ENCODE results near the gene NDE1. TPM values are rescaled to one million over a fixed set of nuclear protein-coding genes. Genes with fewer than 3 reads are reported as not detected.

Gene NDE1
- total RNA-seq, 2 donors from 2014 or later = 11.2 to 37.9 TPM

- H3K36me3 ChIP-seq (replicated peaks in 1 of 2; ENCODE audit: insufficient read depth in 1 of 2, low read depth in 2 of 2) = no peaks in the 10 kb centered on the region
- no peak overlapping the region for H3K27ac ChIP-seq
- no peaks in the 10 kb centered on the region for H3K4me1 ChIP-seq
- DNase-seq (no peak), ATAC-seq (no peak)
- intact Hi-C loops (cut with DNase I) = no loop called here
- no peaks in the 10 kb centered on the region for H3K27me3 ChIP-seq
- H3K9me3 ChIP-seq = no peaks in the 10 kb centered on the region
- no peak for TF ChIP-seq POLR2A (IDR thresholded peaks at IDR 0.05)
- 84 to 89% methylated on average over 7 of the region's 7 CpGs for WGBS, 2 donors
- no peak overlapping the region for H3K4me3 ChIP-seq
These were observed 59.0 kb downstream of the NDE1 start for GRCh38 chr16:15708997-15709396.

- no peaks in the 10 kb centered on the region for H3K4me1 ChIP-seq
- TF ChIP-seq POLR2A (IDR thresholded peaks at IDR 0.05) = no peak
- TF ChIP-seq CTCF (IDR thresholded peaks at IDR 0.05) = no peak
- H3K4me3 ChIP-seq = no peak overlapping the region
- intact Hi-C loops (cut with DNase I) = no loop called here
- ATAC-seq (no peak), DNase-seq (no peak)
- H3K9me3 ChIP-seq = no peaks in the 10 kb centered on the region
- no peaks in the 10 kb centered on the region for H3K27me3 ChIP-seq
- H3K36me3 ChIP-seq (replicated peaks in 1 of 2; ENCODE audit: insufficient read depth in 1 of 2, low read depth in 2 of 2) = no peaks in the 10 kb centered on the region
- H3K27ac ChIP-seq = no peak overlapping the region
- 86 to 90% methylated on average over 15 to 29 of the region's 29 CpGs for WGBS, 2 donors
These were observed 64.5 kb downstream of the NDE1 start for GRCh38 chr16:15714393-15715172.

GRCh38 chr16:15715221-15715620, 65.2 kb downstream of the NDE1 start:
- Histone ChIP-seq H3K4me1 (no peaks in the 10 kb centered on the region), H3K9me3 (no peaks in the 10 kb centered on the region), H3K4me3 (no peak overlapping the region), H3K27ac (no peak overlapping the region), H3K27me3 (no peaks in the 10 kb centered on the region), H3K36me3 (replicated peaks in 1 of 2; ENCODE audit: insufficient read depth in 1 of 2, low read depth in 2 of 2) (no peaks in the 10 kb centered on the region)
- TF ChIP-seq POLR2A (IDR thresholded peaks at IDR 0.05) (no peak), CTCF (IDR thresholded peaks at IDR 0.05) (no peak)
- DNase-seq (no peak), ATAC-seq (no peak)
- intact Hi-C loops (cut with DNase I) = no loop called here
- 92 to 95% methylated on average over 4 to 5 of the region's 5 CpGs for WGBS, 2 donors

- no peaks in the 10 kb centered on the region for H3K4me1 ChIP-seq
- no peaks in the 10 kb centered on the region for H3K27me3 ChIP-seq
- no peak overlapping the region for H3K4me3 ChIP-seq
- no peaks in the 10 kb centered on the region for H3K9me3 ChIP-seq
- H3K27ac ChIP-seq = no peak overlapping the region
- intact Hi-C loops (cut with DNase I) = no loop called here
- TF ChIP-seq CTCF (IDR thresholded peaks at IDR 0.05) (no peak), POLR2A (IDR thresholded peaks at IDR 0.05) (no peak)
- DNase-seq (no peak), ATAC-seq (no peak)
- 92 to 93% methylated on average over 17 to 23 of the region's 23 CpGs for WGBS, 2 donors
- no peaks in the 10 kb centered on the region for H3K36me3 ChIP-seq (replicated peaks in 1 of 2; ENCODE audit: insufficient read depth in 1 of 2, low read depth in 2 of 2)
These were observed 66.8 kb downstream of the NDE1 start for GRCh38 chr16:15716694-15717447.

GRCh38 chr16:15721018-15721417, 71.0 kb downstream of the NDE1 start:
- 88 to 90% methylated on average over 14 of the region's 14 CpGs for WGBS, 2 donors
- H3K9me3 ChIP-seq = no peaks in the 10 kb centered on the region
- intact Hi-C loops (cut with DNase I) = no loop called here
- DNase-seq (no peak), ATAC-seq (no peak)
- H3K27me3 ChIP-seq = no peaks in the 10 kb centered on the region
- TF ChIP-seq CTCF (IDR thresholded peaks at IDR 0.05) = no peak
- TF ChIP-seq POLR2A (IDR thresholded peaks at IDR 0.05) = no peak
- H3K4me3 ChIP-seq = no peak overlapping the region
- no peak overlapping the region for H3K27ac ChIP-seq
- no peaks in the 10 kb centered on the region for H3K4me1 ChIP-seq
- H3K36me3 ChIP-seq (replicated peaks in 1 of 2; ENCODE audit: insufficient read depth in 1 of 2, low read depth in 2 of 2) = no peaks in the 10 kb centered on the region
